ENCODE data around the gene PHB1.

GRCh38 chr17:49443862-49444261 is 29.2 kb upstream of the PHB1 start:
- TF ChIP-seq, protein P1, sequence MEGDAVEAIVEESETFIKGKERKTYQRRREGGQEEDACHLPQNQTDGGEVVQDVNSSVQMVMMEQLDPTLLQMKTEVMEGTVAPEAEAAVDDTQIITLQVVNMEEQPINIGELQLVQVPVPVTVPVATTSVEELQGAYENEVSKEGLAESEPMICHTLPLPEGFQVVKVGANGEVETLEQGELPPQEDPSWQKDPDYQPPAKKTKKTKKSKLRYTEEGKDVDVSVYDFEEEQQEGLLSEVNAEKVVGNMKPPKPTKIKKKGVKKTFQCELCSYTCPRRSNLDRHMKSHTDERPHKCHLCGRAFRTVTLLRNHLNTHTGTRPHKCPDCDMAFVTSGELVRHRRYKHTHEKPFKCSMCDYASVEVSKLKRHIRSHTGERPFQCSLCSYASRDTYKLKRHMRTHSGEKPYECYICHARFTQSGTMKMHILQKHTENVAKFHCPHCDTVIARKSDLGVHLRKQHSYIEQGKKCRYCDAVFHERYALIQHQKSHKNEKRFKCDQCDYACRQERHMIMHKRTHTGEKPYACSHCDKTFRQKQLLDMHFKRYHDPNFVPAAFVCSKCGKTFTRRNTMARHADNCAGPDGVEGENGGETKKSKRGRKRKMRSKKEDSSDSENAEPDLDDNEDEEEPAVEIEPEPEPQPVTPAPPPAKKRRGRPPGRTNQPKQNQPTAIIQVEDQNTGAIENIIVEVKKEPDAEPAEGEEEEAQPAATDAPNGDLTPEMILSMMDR (IDR thresholded peaks at IDR 0.05) = no peak
- TF ChIP-seq POLR2A (IDR thresholded peaks at IDR 0.05) = no peak
